Muscle of leg (tissue), 11 donors: Measurements from ENCODE around the gene PLET1. TPM values are rescaled to one million over a fixed set of nuclear protein-coding genes. Genes with fewer than 3 reads are reported as not detected.

Experiments
- DNase-seq: peaks from one replicate; pipeline ENCODE4 v3.0.0; 2013
- H3K27ac ChIP-seq: one replicate; pipeline ENCODE4 v1.5.1; 2013; ENCODE audit warnings: mild to moderate bottlenecking, low read length, control low read depth
- H3K27me3 ChIP-seq: one replicate; pipeline ENCODE4 v1.6.1; 2013; ENCODE audit warnings: low read length; ENCODE audit not compliant: control insufficient read depth, insufficient read depth
- H3K36me3 ChIP-seq: one replicate; pipeline ENCODE4 v1.6.1; 2013; ENCODE audit warnings: low read length; ENCODE audit not compliant: control insufficient read depth, insufficient read depth
- H3K4me1 ChIP-seq: one replicate; pipeline ENCODE4 v1.6.1; 2013; ENCODE audit warnings: low read length; ENCODE audit not compliant: control insufficient read depth, insufficient read depth
- H3K4me3 ChIP-seq: one replicate; pipeline ENCODE4 v1.5.1; 2013; ENCODE audit warnings: low read length, control low read depth
- H3K9me3 ChIP-seq: replicated peaks from 2 replicates; pipeline ENCODE4 v1.6.1; 2013; ENCODE audit warnings: low read depth, low read length; ENCODE audit not compliant: control insufficient read depth
- WGBS: methylation state at CpG from one replicate; pipeline ENCODE4 v1.1.5; 2013; ENCODE audit warnings: missing lambda C conversion rate; ENCODE audit not compliant: insufficient coverage; 5-methylcytosine and 5-hydroxymethylcytosine counted together
- polyA plus RNA-seq, 8 donors: library from polyadenylated mRNA; unstranded; fragments of 120-200 nt; gene quantifications; one replicate each; pipeline versions ENCODE4 v1.2.1 to v1.2.3, GENCODE V29; 2013; ENCODE audit warnings: inconsistent platforms in 1 of 8, low replicate concordance in 1 of 8; ENCODE audit not compliant: insufficient read length in 8 of 8, insufficient read depth in 1 of 8
- total RNA-seq: library from RNA; stranded (reverse); fragments of 120-200 nt; gene quantifications from one replicate; pipeline ENCODE4 v1.2.4, GENCODE V29; 2013

Gene PLET1
- total and polyA plus RNA-seq, 9 donors, result not detected

- no peak for DNase-seq
- 49% methylated on average over 6 of the region's 6 CpGs for WGBS
- Histone ChIP-seq H3K9me3 (no peaks in the 10 kb centered on the region), H3K4me3 (no peak overlapping the region), H3K4me1 (peaks cover 7% of the 10 kb centered on the region), H3K27ac (no peak overlapping the region), H3K36me3 (no peaks in the 10 kb centered on the region), H3K27me3 (peaks cover 5% of the 10 kb centered on the region)
Measured at GRCh38 chr11:112285841-112286311, 25.2 kb upstream of the PLET1 start.

- WGBS, result 51% methylated on average over 4 of the region's 4 CpGs
- Histone ChIP-seq H3K9me3 (no peaks in the 10 kb centered on the region), H3K27ac (no peak overlapping the region), H3K27me3 (peaks cover 7% of the 10 kb centered on the region), H3K4me3 (no peak overlapping the region), H3K4me1 (peaks cover 7% of the 10 kb centered on the region), H3K36me3 (no peaks in the 10 kb centered on the region)
- no peak for DNase-seq
Measured at GRCh38 chr11:112281726-112282125, 21.1 kb upstream of the PLET1 start.

GRCh38 chr11:112280268-112281126, 19.8 kb upstream of the PLET1 start:
- no peaks in the 10 kb centered on the region for H3K9me3 ChIP-seq
- H3K4me1 ChIP-seq, result peaks cover 7% of the 10 kb centered on the region
- peaks cover 7% of the 10 kb centered on the region for H3K27me3 ChIP-seq
- H3K4me3 ChIP-seq, result peak overlapping the region; percentile 48
- peak; percentile 89 for DNase-seq
- H3K27ac ChIP-seq, result no peak overlapping the region
- WGBS, result 5% methylated on average over 13 of the region's 18 CpGs
- H3K36me3 ChIP-seq, result no peaks in the 10 kb centered on the region

GRCh38 chr11:112279901-112280267, 19.2 kb upstream of the PLET1 start:
- Histone ChIP-seq H3K27ac (no peak overlapping the region), H3K36me3 (no peaks in the 10 kb centered on the region), H3K4me3 (peak overlapping the region; percentile 48), H3K4me1 (peaks cover 7% of the 10 kb centered on the region), H3K27me3 (peaks cover 7% of the 10 kb centered on the region), H3K9me3 (no peaks in the 10 kb centered on the region)
- DNase-seq, result peak; percentile 55
- WGBS, result 0% methylated on average over 8 of the region's 15 CpGs

GRCh38 chr11:112278803-112279202, 18.1 kb upstream of the PLET1 start:
- Histone ChIP-seq H3K27ac (no peak overlapping the region), H3K27me3 (peaks cover 7% of the 10 kb centered on the region), H3K9me3 (no peaks in the 10 kb centered on the region), H3K4me3 (no peak overlapping the region), H3K36me3 (no peaks in the 10 kb centered on the region), H3K4me1 (peaks cover 7% of the 10 kb centered on the region)
- no peak for DNase-seq
- 70% methylated on average over 2 of the region's 3 CpGs for WGBS

GRCh38 chr11:112277941-112278340, 17.3 kb upstream of the PLET1 start:
- Histone ChIP-seq H3K27ac (no peak overlapping the region), H3K9me3 (no peaks in the 10 kb centered on the region), H3K36me3 (no peaks in the 10 kb centered on the region), H3K27me3 (peaks cover 7% of the 10 kb centered on the region), H3K4me1 (peaks cover 7% of the 10 kb centered on the region), H3K4me3 (no peak overlapping the region)
- no peak for DNase-seq

- no CpG with 5 or more reads among the region's 1 CpG for WGBS
- no peak for DNase-seq
- Histone ChIP-seq H3K36me3 (no peaks in the 10 kb centered on the region), H3K27me3 (peaks cover 7% of the 10 kb centered on the region), H3K4me1 (peaks cover 7% of the 10 kb centered on the region), H3K4me3 (no peak overlapping the region), H3K9me3 (no peaks in the 10 kb centered on the region), H3K27ac (no peak overlapping the region)
Measured at GRCh38 chr11:112277029-112277428, 16.4 kb upstream of the PLET1 start.

- no peaks in the 10 kb centered on the region for H3K36me3 ChIP-seq
- H3K27me3 ChIP-seq, result peaks cover 2% of the 10 kb centered on the region
- no peaks in the 10 kb centered on the region for H3K4me1 ChIP-seq
- H3K4me3 ChIP-seq, result no peak overlapping the region
- H3K9me3 ChIP-seq, result no peaks in the 10 kb centered on the region
- 75% methylated on average over 3 of the region's 7 CpGs for WGBS
- H3K27ac ChIP-seq, result no peak overlapping the region
- DNase-seq, result no peak
Measured at GRCh38 chr11:112274007-112274783, 13.5 kb upstream of the PLET1 start.

- 100% methylated on average over 1 of the region's 1 CpG for WGBS
- H3K4me3 ChIP-seq, result no peak overlapping the region
Measured at GRCh38 chr11:112273066-112273465, 12.4 kb upstream of the PLET1 start.

GRCh38 chr11:112271242-112271641, 10.6 kb upstream of the PLET1 start:
- Histone ChIP-seq H3K4me1 (peaks cover 3% of the 10 kb centered on the region), H3K4me3 (no peak overlapping the region), H3K27me3 (no peaks in the 10 kb centered on the region), H3K9me3 (no peaks in the 10 kb centered on the region), H3K27ac (no peak overlapping the region), H3K36me3 (no peaks in the 10 kb centered on the region)
- DNase-seq, result no peak
- WGBS, result no CpG with 5 or more reads among the region's 4 CpGs

More at GRCh38 chr11:112273066-112273465, 12.4 kb upstream of the PLET1 start:
- H3K9me3 ChIP-seq, result no peaks in the 10 kb centered on the region
- H3K27me3 ChIP-seq, result no peaks in the 10 kb centered on the region
- H3K27ac ChIP-seq, result no peak overlapping the region
- H3K4me1 ChIP-seq, result no peaks in the 10 kb centered on the region
- DNase-seq, result no peak
- no peaks in the 10 kb centered on the region for H3K36me3 ChIP-seq
